Karpas-422 (cell line): ENCODE data around the gene ZNF320. TPM values are rescaled to one million over a fixed set of nuclear protein-coding genes. Genes with fewer than 3 reads are reported as not detected.
A peak's percentile ranks its signal among the peaks of the same experiment; 100 is the strongest.
"Not testable (repeated sequence)": the region's sequence is repeated elsewhere in the genome, so short reads cannot be mapped to it uniquely, and the experiment has no call there.

Source experiments
- DNase-seq: peaks from one replicate; pipeline ENCODE4 v3.0.0-alpha.2; 2015
- H2AFZ ChIP-seq: fragments of 200-600 bp; sonication (generic); 2 replicates; pipeline ENCODE4 v1.6.1; 2014; ENCODE audit warnings: antibody characterized with exemption, low read length, mixed read lengths
- H3K27ac ChIP-seq: fragments of 200-600 bp; sonication (generic); 2 replicates; pipeline ENCODE4 v1.5.1; 2014; ENCODE audit warnings: mild to moderate bottlenecking, low read length, moderate library complexity
- H3K27me3 ChIP-seq: fragments of 200-600 bp; sonication (generic); 2 replicates; pipeline ENCODE4 v1.6.1; 2014; ENCODE audit warnings: low read length, mixed read lengths
- H3K36me3 ChIP-seq: fragments of 200-600 bp; sonication (generic); 2 replicates; pipeline ENCODE4 v1.6.1; 2014; ENCODE audit warnings: low read length, mixed read lengths; ENCODE audit not compliant: insufficient read depth
- H3K4me1 ChIP-seq: fragments of 200-600 bp; sonication (generic); 2 replicates; pipeline ENCODE4 v1.6.1; 2014; ENCODE audit warnings: mild to moderate bottlenecking, low read length, mixed read lengths
- H3K4me2 ChIP-seq: fragments of 200-600 bp; sonication (generic); 2 replicates; pipeline ENCODE4 v1.6.1; 2014; ENCODE audit warnings: low read length, low read depth, mild to moderate bottlenecking; ENCODE audit not compliant: poor library complexity, severe bottlenecking
- H3K4me3 ChIP-seq: fragments of 200-600 bp; sonication (generic); 2 replicates; pipeline ENCODE4 v1.5.1; 2014; ENCODE audit warnings: mild to moderate bottlenecking, antibody characterized with exemption, low read length, mixed read lengths
- H3K79me2 ChIP-seq: fragments of 200-600 bp; sonication (generic); 2 replicates; pipeline ENCODE4 v1.6.1; 2014; ENCODE audit warnings: mild to moderate bottlenecking, low read length, mixed read lengths
- H3K9ac ChIP-seq: fragments of 200-600 bp; sonication (generic); 2 replicates; pipeline ENCODE4 v1.6.0; 2014; ENCODE audit warnings: low read length
- H3K9me2 ChIP-seq: fragments of 200-600 bp; sonication (generic), shearing (Covaris generic); replicated peaks from 2 replicates; pipeline ENCODE4 v1.6.0; 2014; ENCODE audit warnings: mild to moderate bottlenecking, low read length, moderate library complexity; ENCODE audit not compliant: insufficient read depth
- H3K9me3 ChIP-seq: fragments of 300-700, 200-600 bp; sonication (generic); 2 replicates; pipeline ENCODE4 v1.6.1; 2014; ENCODE audit warnings: low read length, mixed read lengths
- H4K20me1 ChIP-seq: fragments of 200-600 bp; sonication (generic); 2 replicates; pipeline ENCODE4 v1.6.1; 2014; ENCODE audit warnings: mild to moderate bottlenecking, antibody characterized with exemption, low read length, low read depth; ENCODE audit not compliant: insufficient read depth
- small RNA-seq: library from RNA; depleted of rRNA; stranded (forward); fragments of <200 nt; gene quantifications from one replicate; pipeline ENCODE3, GENCODE V24; 2014
- total RNA-seq: library from RNA; depleted of rRNA; stranded (reverse); fragments of >200 nt; shearing (Covaris generic); gene quantifications from 2 replicates; pipeline ENCODE4 v1.2.3, GENCODE V29; 2014; ENCODE audit warnings: low replicate concordance; rRNA removed

Gene ZNF320
- total RNA-seq, 1 experiment from 2014 or later: 18.9 TPM

DNA sequence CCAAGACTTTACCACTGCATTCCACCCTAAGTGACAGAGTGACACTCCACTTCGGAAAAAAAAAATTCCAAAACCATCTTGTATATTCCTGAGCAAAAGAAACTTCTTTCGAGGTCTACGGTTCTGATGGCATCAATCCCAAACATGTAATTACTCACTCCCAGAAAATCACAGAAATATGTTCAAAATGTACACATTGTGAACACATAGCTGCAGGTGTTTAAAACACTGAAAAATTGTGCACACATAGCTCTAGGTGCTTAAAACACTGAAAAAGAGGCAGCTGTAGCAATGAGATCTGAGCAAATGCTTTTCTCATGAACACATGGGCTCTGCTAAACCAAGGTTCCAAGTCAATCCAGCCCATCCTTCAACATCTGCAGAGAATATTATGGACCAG is 26.0 kb downstream of the ZNF320 start:
- no peaks in the 10 kb centered on the region for H3K9me3 ChIP-seq
- no peak overlapping the region for H3K9ac ChIP-seq
- H3K4me3 ChIP-seq: no peak overlapping the region
- no peak for DNase-seq
- no peaks in the 10 kb centered on the region for H3K4me1 ChIP-seq
- no peak overlapping the region for H3K27ac ChIP-seq
- no peak overlapping the region for H2AFZ ChIP-seq
- H3K36me3 ChIP-seq: no peaks in the 10 kb centered on the region
- no peaks in the 10 kb centered on the region for H3K9me2 ChIP-seq
- H3K79me2 ChIP-seq: no peaks in the 10 kb centered on the region
- no peaks in the 10 kb centered on the region for H4K20me1 ChIP-seq
- no peaks in the 10 kb centered on the region for H3K27me3 ChIP-seq
- no peak overlapping the region for H3K4me2 ChIP-seq

DNA sequence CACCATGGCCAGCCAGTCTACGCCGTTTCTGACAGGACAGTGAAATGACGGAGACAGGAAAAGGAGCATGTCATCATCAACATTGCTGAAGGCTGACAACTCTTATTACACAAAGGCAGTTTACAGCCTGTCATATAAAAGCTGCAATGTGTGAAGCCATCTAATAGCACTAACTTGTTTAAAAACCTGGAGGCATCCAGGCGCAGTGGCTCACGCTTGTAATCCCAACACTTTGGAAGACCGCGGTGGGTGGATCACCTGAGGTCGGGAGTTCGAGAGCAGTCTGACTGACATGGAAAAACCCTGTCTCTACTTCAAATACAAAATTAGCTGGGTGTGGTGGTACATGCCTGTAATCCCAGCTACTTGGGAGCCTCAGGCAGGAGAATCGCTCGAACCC is 29.4 kb downstream of the ZNF320 start:
- not testable (repeated sequence) for H3K9ac ChIP-seq, H3K9me3 ChIP-seq, H3K4me2 ChIP-seq, H3K36me3 ChIP-seq, H2AFZ ChIP-seq, H3K27ac ChIP-seq, H3K4me1 ChIP-seq, DNase-seq, H3K79me2 ChIP-seq, H3K9me2 ChIP-seq, H3K4me3 ChIP-seq, H3K27me3 ChIP-seq, H4K20me1 ChIP-seq

DNA sequence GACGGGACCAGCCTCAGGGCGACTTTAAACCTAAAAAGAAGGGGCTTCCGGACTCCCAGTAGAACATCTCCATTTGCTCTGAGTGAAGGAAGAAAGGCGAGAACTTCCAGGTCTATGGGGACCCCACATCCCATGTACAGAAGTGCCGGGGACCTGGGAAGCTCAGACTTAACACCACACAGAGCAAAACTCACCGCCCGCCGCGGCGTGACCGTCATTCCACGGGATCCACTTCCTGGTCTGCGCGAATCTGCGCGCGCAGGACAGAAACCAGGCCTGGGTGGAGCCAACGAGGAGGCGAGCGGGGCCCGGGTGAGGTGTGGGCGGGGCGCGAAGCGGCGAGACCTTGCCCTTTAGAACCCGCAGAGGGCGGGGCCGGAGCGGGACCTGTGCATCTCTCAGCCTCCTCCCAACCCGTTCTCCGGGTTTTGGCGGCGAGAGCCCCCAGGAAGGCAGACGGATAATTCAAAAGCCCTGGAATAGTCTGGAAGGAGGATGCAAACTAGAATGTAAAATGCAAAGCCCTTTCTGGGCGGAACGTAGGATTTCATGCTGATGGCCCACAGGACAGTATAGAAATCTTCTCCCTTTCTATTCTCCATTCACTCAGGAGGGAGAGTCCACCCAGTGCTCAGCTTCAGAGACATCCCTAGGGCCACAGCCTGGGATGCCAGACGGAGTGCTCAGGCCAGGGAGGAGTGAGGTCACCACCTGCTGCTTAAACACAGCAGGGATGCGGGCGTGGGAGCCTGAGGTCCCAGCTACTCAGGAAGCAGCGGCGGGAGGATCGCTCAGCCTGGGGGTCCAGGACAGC is 39.9 kb downstream of the ZNF320 start, which contains the start of gene ZNF468:
Gene ZNF468 (minus strand): TSS at position 242 of the 814 bp plus-strand sequence. CDS start 3,347 bp downstream, outside the sequence.
- Histone ChIP-seq H3K4me2 (peak within 1 kb of the TSS; percentile 82), H3K4me3 (peak within 1 kb of the TSS; percentile 90), H3K36me3 (peaks cover 30% of the 10 kb centered on the region), H3K9ac (peak within 1 kb of the TSS; percentile 88), H3K79me2 (peaks cover 34% of the 10 kb centered on the region), H2AFZ (peak within 1 kb of the TSS; percentile 100), H3K27ac (peak within 1 kb of the TSS; percentile 27; the same call in 1 of the 2 replicates)
- not testable (repeated sequence) for H4K20me1 ChIP-seq, H3K4me1 ChIP-seq, H3K9me3 ChIP-seq, H3K27me3 ChIP-seq, H3K9me2 ChIP-seq
- peak; percentile 88 for DNase-seq

DNA sequence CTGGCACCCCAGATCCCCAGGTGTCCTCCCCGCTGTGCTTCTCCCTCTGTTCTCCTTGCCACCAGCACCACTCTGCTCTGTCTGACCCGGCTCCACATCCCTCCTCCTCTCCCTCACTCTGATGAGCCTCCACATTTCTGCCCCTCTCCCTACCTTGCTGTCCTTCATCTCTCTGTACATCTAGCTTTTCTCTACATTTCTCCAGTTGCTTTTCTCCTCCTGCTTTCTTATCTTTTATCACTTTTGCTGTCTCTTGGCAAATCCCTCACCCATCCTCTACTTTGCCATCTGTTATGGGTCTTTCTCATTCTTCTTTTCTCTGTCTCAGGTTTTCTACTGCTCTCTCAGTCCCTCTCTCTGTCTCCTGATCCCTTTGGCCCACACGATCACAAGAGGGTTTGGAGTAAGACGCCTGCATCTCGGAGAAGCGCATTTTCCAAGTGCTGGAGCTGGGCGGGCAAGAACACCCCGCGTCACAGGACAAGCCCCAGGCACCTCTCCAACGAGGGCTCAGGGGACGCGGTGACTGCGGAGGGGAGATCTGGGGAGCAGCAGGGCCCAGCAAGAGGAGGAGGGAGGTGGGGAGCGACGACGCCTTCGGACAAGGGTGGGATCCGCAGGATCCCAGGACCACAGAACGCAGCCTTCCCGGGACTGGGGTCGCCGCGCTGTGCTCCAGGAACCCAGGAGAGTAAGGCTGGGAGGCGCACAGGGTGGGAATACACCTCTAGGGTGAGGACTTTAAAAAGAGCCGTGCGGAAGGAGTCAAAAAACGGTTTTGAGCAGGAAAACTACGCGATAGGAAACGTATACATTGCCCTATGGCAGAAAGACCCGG is 40.7 kb downstream of the ZNF320 start:
- DNase-seq: peak; percentile 54
- H3K4me3 ChIP-seq: peak overlapping the region; percentile 90
- not testable (repeated sequence) for H3K9me2 ChIP-seq, H3K27me3 ChIP-seq, H4K20me1 ChIP-seq, H3K4me1 ChIP-seq, H3K9me3 ChIP-seq
- H3K36me3 ChIP-seq: peaks cover 37% of the 10 kb centered on the region
- H3K9ac ChIP-seq: peak overlapping the region; percentile 88
- H3K4me2 ChIP-seq: peak overlapping the region; percentile 82
- H3K79me2 ChIP-seq: peaks cover 34% of the 10 kb centered on the region
- H3K27ac ChIP-seq: peak overlapping the region; percentile 27; the same call in 1 of the 2 replicates
- H2AFZ ChIP-seq: peak overlapping the region; percentile 60; the same call in 1 of the 2 replicates

Small RNAs within 50 kb of the gene (small RNA-seq; reads per million reads assigned to genes)
- 2.2 reads per million, percentile 55 among the genes with 10 or more reads in this experiment for gene ZNF320

Other genes with a start within 250 kb of the ZNF320 start
- 17.2 and 25.9 TPM in 2 replicates for gene ZNF611, start 162.6 kb downstream of the ZNF320 start, total RNA-seq
- 23.5 and 35.3 TPM in 2 replicates for gene ZNF600, start 110.8 kb downstream of the ZNF320 start, total RNA-seq
- 36.2 and 66.7 TPM in 2 replicates for gene ZNF28, start 76.0 kb downstream of the ZNF320 start, total RNA-seq
- 38.3 and 55.2 TPM in 2 replicates for gene ZNF468, start 40.0 kb downstream of the ZNF320 start, total RNA-seq
- gene ZNF888, start 25.8 kb upstream of the ZNF320 start, total RNA-seq: 6.0 and 10.5 TPM in 2 replicates
- 15.2 and 20.0 TPM in 2 replicates for gene ZNF816, start 65.2 kb upstream of the ZNF320 start, total RNA-seq
- 0.52 and 2.7 TPM in 2 replicates for gene ERVV-1, start 116.3 kb upstream of the ZNF320 start, total RNA-seq
- gene ERVV-2, start 147.1 kb upstream of the ZNF320 start, total RNA-seq: 0.29 TPM in 1 of 2 replicates, not detected in the other
- 97.3 and 122 TPM in 2 replicates for gene ZNF160, start 205.8 kb upstream of the ZNF320 start, total RNA-seq
- 9.1 and 11.1 TPM in 2 replicates for gene ZNF415, start 235.3 kb upstream of the ZNF320 start, total RNA-seq